Left renal cortex interstitium (tissue), 4 donors: ENCODE results near the gene P4HA2. TPM values are rescaled to one million over a fixed set of nuclear protein-coding genes. Genes with fewer than 3 reads are reported as not detected.

Source experiments
- DNase-seq, 4 donors: peaks; one replicate each; pipeline ENCODE4 v3.0.0-alpha.2; 2013; ENCODE audit warnings: low read depth in 4 of 4, low spot score in 2 of 4, missing footprints in 1 of 4
- polyA plus RNA-seq, 4 donors: library from polyadenylated mRNA; unstranded; fragments of 120-200 nt; gene quantifications; one replicate each; pipeline ENCODE4 v1.2.1, GENCODE V29; 2013; ENCODE audit not compliant: insufficient read length in 4 of 4

The P4HA2 gene
- polyA plus RNA-seq, 4 donors: 28.2 to 35.2 (median 33.6) TPM

DNA sequence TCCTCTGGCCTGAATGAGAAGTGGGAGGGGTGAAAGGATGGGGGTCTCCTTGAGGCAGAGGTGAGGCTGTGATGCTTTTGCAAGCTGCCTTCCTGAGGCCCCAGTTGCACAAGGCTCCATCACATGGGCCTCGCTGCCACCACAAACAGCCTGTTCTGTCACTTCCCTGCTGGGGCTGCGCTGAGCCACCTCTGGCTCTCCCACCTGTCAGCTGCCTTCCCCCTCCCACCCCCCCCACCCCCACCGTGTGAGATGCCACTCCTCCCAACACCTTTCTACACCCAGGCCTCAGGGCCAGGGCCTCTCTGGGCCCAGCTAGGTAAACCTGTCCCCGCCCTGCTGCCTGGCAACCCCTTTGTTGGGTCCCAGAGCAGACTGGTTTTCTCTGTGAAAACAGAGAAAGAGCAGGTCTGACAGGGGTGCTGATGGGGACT, 25.4 kb upstream of the P4HA2 start:
- DNase-seq: no peak

DNA sequence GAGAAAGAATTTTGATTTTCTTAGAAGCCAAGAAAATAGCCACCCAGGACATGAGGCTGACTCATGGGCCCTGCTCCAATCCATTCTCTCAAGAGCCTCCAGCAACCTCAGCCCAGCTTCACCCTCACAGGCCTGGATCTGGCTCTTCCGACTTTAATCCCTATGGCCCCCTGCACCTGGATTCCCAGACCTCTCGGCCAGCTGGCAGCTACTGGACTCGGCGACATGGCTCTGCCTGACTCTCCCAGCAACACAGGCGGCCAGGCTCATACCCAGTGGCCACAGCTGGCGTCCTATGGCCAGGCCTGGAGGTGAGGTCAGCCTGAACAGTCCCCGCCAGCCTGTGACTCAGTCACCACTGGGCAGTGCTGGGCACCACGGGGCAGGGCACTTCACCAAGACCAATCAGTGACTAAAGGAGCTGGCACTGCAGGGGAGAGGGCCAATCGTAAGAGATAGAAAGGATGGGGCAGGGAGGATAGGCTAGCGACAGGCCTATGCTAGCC, 23.6 kb upstream of the P4HA2 start:
- no peak for DNase-seq

DNA sequence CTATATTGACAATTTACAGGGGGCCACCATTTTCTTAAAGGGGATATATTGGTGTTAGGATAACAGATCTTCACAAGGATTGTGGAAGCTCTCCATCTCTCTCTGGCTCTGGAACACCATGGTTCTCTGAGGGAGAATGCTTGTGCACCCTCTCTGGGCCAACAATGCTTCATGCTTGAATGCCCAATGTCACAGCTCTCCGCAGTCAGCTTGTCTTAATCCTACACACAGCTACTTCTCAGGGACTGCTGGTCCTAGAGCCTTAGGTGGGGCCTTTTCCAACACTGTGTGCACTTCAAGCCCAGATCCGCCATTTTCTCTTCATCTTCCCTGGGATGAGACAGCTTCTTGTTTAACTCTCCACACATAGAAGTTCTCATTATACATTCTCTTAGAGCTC, 22.9 kb upstream of the P4HA2 start:
- DNase-seq: no peak

DNA sequence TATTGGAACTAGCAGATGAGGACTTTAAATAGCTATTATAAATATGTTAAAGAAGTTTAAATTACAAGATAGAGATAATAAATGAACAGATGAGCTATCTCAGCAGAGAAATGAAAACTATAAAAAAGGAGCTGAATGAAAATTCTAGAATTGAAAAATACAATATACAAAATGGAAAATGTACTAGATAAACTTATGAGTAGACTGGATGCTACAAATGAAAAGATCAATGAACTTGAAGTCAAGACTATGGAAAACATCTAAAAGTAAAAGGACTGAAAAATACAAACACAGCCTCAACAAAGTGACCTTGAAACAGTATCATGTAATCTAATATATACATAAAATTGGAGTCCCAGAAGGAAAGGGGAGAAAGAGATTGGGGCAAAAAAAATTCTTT, 19.2 kb upstream of the P4HA2 start:
- DNase-seq: no peak

DNA sequence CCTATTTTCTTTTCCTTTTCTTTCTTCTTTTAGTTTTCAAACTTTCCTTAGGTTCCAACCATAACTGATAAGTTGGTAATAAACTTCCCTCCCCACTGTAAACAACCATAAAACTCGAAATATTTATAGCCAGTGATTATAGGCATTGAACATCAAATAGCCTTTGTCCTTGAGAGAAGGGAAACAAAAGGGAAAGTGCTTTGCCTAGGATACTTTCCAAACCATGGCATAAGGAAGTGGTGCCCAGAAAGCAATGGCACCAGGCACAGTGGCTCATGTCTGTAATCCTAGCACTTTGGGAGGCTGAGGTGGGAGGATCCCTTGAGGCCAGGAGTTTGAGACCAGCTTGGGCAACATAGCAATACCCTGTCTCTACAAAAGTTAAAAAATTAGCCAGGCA, 17.9 kb upstream of the P4HA2 start:
- DNase-seq: no peak

DNA sequence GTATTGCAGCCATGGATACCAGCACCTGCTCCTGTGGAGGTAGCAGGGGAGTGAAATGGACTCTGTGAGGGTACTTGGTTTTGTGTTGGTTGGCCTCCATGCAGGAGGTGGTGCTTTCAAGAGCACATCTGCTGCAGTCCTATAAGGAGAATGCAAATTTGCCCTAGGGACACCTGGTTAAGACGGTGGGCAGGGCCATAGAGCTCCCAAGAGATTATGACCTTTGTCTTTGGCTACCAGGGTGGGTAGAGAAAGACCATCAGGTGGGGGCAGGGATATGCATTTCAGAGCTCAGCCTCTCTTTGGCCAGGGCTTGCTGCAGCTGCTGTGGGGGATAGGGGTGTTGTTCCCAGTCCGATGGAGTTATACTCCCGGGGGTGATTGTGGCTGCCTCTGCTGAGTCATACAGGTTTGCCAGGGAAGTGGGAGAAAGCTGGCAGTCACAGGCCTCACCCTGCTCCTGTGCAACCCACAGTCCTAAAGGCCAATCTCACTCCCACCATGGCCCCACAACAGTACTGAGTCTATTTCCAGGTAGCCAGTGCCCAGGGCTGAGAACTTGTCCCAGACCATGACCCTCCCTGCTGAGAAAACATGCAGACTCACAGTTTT, 15.8 kb upstream of the P4HA2 start:
- DNase-seq: no peak

DNA sequence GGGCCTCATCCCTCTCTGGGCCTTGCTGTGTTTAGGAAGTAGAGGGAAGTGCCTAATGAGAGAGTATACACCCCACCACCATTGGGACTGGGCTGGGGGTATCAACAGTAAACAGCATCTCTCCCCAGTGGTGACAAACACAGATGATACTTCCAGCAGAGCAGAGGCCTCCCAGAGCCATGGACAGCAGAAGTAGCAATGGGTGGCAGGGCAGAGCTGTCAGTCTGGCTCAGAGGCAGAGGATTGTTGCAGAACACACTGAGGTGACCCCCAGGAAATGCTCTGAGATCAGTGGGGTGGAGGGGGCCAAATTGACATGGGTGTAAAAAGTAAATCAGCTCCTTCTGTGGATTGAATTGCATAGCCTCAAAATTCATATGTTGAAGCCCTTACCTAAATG, 12.1 kb upstream of the P4HA2 start:
- no peak for DNase-seq

DNA sequence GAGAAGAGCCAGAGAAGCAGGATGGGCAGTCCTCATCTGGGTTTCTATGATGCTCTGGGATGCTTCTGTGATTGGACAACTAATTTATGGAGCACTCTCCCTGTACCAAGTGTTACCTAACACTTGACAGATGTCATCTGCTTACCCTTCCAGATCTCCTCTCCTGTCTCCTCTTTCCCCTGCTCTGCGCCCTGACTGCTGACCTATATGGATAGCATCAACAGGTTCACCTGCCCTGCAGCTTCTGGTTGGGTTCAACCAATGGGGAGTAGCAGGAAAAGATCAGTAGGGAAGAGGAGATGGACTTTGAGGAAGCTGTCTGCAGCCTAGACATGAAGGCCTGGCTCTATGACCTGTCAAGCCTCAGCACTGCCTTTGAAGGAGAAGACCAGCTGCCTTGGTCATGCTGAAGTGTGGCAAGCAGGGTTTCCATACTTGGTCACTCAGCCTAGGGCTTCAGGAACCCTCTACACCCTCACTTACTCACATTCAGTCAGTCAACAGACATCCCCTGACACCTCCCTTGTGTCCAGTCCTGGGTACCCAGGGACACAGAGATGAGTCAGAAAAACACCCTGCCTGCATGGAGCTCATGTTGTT, 11.3 kb upstream of the P4HA2 start:
- no peak for DNase-seq

DNA sequence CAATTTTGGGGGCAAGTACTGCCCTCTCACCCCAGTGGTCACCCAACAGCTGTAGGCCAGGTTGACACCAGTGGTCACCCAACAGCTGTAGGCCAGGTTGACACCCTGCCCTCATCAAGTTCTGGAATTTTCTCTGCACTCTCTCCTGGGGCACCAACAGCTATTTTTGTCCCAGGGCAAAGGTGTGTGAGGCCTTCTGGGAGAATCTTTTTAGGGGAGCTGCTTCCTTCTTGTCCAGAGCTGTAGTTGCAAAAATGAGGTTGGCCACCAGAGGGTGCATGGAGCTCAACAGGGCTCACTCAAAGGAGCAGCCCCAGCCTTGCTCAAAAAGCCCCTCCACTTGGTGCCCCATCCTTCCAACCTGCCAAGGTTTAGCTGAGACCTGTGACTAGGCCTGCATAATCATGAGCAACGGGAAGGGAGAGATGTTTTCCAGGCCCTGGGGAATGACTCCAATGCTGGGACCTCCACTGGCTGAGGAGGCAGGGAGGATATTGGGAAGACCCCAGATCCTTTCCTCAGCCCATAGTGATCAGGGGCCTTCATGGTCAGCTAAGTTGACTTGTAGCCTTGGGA, 10.6 kb upstream of the P4HA2 start:
- no peak for DNase-seq

DNA sequence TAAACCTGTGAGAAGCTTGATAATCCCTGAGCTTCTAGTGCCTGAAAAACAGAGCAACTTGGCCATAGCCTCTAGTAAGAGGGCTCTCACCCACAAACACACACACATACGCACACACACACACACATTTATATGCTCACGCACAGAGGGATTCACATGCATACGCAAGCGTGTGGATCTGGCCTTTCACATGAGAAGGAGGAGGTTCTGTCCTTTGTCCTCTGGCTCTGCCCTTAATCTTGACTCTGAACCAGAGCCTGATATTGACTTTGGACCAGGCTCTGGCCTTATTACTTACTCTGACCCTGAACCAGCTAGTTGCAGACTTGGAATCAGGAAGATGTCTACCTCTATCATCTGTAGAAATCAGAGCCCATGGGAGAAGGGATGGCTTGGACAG, 10.0 kb upstream of the P4HA2 start:
- DNase-seq: no peak

DNA sequence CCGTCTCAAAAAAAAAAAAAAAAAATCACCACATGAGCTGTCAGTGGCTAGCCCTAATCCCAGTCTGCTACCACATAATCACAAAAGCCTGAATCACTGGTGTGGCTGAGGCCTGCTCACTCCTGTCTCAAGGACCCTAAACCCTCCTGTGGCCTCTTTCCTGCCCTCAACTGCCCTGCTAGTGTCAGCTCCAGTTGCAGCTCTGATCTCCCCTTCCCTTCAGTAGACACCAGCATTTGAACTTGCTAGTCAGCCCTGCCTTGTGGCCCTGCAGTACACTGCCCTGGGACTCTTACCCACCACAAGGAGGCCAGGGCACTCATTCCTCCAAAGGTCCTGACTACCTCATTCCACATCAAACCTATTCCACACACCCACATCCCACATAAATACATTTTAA, 9.5 kb upstream of the P4HA2 start:
- no peak for DNase-seq

DNA sequence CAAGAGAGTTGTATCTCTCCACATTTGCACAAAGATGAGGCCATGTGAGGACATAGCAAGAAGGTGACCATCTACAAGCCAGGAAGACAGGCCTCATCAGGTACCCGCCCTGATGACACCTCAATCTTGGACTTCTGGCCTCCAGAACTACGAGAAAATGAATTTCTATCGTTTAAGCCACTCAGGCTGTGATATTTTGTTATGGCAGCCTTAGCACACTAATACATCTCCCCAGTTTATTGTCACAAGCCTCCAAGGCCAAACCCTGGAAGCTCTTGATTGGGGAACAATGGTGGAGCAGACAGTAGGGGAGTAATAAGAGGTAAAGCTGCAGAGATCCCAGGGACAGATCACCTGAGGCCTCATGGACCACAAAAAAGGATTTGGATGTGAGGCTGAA, 7.7 kb upstream of the P4HA2 start:
- DNase-seq: no peak

DNA sequence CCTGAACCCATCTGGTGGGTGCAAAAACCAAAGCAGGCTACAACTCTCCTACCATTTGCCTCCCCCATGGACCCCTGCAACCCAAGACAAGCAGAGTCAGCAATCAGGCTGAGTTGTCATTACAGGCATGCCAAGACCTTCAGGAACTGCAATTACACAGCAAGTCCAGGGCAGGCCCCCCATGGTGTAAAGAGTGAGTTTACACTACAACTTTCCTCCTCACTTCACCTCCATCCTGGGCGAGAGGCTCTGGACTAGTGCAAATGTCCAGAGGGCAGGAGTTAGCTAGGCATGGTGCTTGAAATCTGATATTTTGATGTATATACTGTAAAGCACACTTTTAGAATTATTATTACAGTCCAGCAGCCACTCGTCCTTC, 7.0 kb upstream of the P4HA2 start:
- DNase-seq: no peak

DNA sequence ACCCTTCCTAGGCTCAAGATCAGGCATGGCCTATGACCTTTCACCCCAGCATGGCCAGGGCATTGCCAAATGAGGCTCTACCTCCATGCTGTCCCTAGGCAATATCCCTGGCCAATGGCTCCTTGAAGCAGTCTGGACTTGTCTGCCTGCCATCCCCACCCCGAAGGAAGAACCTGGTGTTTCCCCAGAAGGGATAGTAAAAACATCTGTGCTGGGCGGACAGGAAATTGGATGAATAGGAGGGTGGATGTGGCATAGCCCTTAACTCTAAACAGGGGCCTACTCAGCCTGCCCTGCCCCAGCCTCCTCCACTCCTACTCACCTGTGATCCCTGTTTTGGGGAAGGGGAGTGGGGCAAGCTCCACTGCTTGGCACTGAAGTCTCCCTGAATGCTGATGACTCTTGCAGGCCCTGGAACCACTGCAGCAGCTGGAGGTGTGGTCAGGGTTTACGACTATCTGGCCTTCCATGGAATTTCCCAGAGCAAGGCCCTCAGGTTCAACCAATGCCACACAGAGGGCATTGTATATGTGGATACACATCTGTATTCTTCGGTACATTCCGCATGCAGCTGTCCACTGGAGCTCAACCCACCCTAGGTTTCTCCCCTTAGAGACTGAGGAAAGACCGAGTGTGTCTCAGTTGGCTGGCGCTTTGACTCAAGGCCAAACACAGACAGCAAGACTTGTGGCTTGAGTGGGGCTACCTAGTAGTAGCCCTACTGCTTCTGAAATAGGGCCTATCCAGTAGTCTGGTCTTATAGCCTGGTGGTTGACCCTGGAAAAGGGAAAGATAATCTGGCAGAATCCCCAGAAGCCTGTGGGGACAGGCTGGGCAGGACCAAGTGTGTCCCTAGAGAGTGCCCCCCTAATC, 6.4 kb upstream of the P4HA2 start:
- DNase-seq: no peak

DNA sequence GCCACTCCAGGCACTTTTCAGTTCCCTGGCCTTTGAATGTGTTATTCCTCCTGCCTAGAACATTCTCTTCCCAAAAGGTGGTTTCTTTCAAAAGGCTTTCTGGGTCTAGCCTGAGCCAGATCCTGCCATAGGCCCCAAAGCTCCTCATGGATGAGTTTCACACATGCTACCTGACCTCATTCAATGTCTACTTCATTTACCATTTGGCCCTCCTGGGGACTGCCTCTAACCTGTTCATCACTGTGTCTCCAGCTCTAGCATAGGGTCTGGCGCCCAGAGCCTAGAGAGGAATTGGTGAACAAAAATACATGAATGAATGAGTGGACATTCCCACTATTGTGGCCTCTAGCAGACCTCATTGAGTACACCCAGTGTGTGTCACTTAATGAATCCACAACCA, 5.4 kb upstream of the P4HA2 start:
- no peak for DNase-seq

DNA sequence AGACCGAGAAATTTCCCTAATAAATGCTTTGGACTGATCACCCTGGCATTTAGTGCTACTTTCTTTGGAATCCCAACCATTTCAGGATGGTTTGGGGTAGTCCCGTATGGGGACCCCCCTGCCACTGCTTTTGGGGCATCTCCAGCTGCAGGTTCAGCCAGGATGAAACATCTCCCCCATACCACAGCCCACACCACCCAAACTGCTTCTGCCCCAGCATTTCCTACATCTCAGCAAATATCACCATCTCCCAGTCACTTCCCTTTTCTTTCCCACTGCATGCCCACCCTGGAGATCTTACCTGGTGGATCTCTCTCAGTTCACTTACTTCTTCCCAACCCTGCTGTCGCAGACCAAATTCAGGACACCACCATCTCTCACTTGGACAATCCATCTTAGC, 4.8 kb upstream of the P4HA2 start:
- no peak for DNase-seq

DNA sequence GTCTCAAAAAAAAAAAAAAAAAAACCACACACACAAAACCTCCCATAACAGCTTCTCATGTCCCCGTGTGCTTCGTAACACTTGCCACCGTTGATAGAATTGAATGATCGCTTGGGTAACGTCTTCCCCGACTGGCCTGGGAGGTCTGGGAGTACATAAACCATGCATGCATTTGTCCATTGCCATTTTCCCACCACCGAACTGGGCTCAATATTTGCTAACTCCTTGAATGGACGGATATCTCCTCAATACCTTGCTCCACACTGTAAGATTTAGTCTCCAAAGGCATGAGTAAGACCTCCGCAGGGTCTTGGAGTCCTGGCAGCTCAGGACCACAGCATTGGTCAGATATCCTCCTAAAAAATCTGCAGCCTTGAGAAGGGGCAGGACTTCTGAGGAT, 3.2 kb upstream of the P4HA2 start:
- DNase-seq: no peak

DNA sequence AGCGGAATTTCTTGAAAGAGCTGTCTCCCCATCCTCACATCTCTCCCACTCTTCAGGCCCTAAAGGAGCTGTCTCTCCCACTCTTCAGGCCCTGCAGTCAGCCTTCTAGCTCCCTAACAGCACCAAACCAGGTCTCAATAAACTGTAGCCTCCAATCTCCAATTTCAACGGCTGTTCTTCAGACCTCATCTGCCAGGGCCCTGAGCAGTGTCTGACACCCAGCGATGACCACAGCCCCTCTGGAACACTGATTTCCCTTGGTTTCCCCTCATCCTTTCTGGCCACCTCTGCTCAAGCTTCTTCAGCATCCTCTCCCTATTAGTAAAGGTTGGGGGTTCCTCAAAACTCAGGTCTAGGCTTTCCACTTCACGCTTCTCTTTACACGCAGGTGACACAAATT, 1.6 kb upstream of the P4HA2 start:
- no peak for DNase-seq

DNA sequence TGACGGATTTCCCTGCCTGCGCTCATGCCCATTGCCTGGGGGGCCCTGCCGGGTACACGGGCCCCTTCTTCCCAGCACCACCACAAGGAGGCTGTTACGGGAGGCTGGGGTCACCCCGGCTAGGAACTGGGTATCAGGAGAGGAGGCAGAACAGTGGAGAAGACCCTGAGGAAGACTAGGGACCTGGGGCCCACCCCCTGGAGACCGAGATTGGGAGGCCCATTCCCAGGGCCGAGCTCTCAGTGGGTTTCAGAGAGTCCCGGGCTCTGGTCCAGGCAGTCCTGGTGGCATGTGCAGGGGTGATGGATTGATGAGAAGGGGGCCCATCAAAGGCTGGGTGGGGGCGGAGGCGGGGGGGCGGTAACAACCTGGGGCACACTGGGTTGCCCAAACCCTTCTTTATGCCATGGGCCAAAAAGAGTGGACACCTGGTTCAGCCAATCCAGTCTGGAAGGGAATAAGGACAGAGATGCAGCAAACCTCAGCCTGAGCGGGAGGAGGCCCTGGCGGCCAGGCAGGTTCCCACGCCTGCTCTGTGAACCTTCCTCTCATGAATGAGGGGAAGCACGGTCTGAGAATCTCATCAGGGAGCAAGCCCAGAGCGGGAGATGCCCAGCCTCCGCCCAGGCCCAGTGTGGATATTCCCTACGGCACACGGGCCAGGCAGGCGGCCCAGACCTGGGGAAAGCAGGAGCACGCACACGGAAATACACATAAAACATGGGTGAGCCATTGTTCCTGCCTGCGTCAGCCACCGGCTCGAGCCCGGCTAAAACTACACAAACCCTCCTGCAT, 785 bp upstream of the P4HA2 start:
- DNase-seq: no peak

DNA sequence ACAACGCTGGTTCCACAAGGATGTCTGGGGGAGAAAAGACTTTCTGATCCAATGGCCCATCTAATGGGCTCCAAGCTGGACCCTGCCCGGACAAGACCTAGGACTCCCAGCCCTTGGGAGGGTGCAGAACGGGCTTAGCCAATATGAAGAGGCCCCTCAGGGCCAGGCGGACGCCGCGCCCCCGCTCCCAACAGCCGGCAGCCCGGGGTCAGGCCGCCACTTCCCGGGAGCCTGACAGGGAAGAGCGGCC, 493 bp downstream of the P4HA2 start:
- no peak for DNase-seq
